ENCODE data around the gene PAPSS1. TPM values are rescaled to one million over a fixed set of nuclear protein-coding genes. Genes with fewer than 3 reads are reported as not detected.

The PAPSS1 gene
- total and polyA plus RNA-seq, 9 of the 15 experiments (the other 6 are each of a cell fraction or from before 2014, with no cell fraction given) = 21.1 to 53.9 (median 41.9) TPM

GRCh38 chr4:107579099-107579498 lies 140.9 kb downstream of the PAPSS1 start (continued):
- TF ChIP-seq, protein P1, sequence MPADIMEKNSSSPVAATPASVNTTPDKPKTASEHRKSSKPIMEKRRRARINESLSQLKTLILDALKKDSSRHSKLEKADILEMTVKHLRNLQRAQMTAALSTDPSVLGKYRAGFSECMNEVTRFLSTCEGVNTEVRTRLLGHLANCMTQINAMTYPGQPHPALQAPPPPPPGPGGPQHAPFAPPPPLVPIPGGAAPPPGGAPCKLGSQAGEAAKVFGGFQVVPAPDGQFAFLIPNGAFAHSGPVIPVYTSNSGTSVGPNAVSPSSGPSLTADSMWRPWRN (IDR thresholded peaks at IDR 0.05; ENCODE audit: low read depth) = no peak
- TF ChIP-seq ZFX (CRISPR knock-in tag; IDR thresholded peaks at IDR 0.05) (no peak), ZNF174 (CRISPR knock-in tag; IDR thresholded peaks at IDR 0.05) (no peak), ZNF695 (CRISPR knock-in tag; IDR thresholded peaks at IDR 0.05) (no peak), TAL1 (IDR thresholded peaks at IDR 0.05) (no peak), ZBTB26 (CRISPR knock-in tag; IDR thresholded peaks at IDR 0.05) (no peak), PATZ1 (CRISPR knock-in tag; IDR thresholded peaks at IDR 0.05; ENCODE audit: borderline replicate concordance) (no peak), TAF15 (IDR thresholded peaks at IDR 0.05; ENCODE audit: low read depth, low read length) (no peak), TCF7L2 (IDR thresholded peaks at IDR 0.05; ENCODE audit: low read depth, low read length) (no peak), MIER1 (IDR thresholded peaks at IDR 0.05; ENCODE audit: low read depth) (no peak), TAF9B (IDR thresholded peaks at IDR 0.05; ENCODE audit: partially characterized antibody) (no peak), ZNF764 (CRISPR knock-in tag; IDR thresholded peaks at IDR 0.05; ENCODE audit: low read depth) (no peak), SMAD4 (CRISPR knock-in tag; conservative IDR thresholded peaks at IDR 0.05) (no peak), COPS2 (conservative IDR thresholded peaks at IDR 0.05) (no peak), ZNF354B (CRISPR knock-in tag; IDR thresholded peaks at IDR 0.05) (no peak), SMC3 (conservative IDR thresholded peaks at IDR 0.05; ENCODE audit: insufficient read depth, low read depth, low read length) (0 out of 2 replicates have a peak, but pooled peaks have one; percentile 36), SIRT6 (IDR thresholded peaks at IDR 0.05; ENCODE audit: low read depth, low read length) (no peak), HMGN3 (IDR thresholded peaks at IDR 0.05; ENCODE audit: borderline replicate concordance, extremely low read depth, insufficient read length, low read depth, low read length) (no peak), HMG20A (CRISPR knock-in tag; conservative IDR thresholded peaks at IDR 0.05) (no peak)

Measured in K562 (cell line).